Fibroblast of lung (primary cell): ENCODE measurements around the gene ADAMTS10.

Experiments
- CTCF ChIP-seq, 2 donors: IDR thresholded peaks in 1 of 2; conservative IDR thresholded peaks in 1 of 2; 1 replicate in 1 of 2; 2 replicates in 1 of 2; pipeline ENCODE4 v1.5.1; 2011 to 2012; ENCODE audit warnings: low read length in 2 of 2, control low read depth in 1 of 2, inconsistent platforms in 1 of 2, low read depth in 1 of 2, mild to moderate bottlenecking in 1 of 2
- EZH2 ChIP-seq: IDR thresholded peaks from 2 replicates; pipeline ENCODE4 v1.5.1; 2012; ENCODE audit warnings: low read length, control low read depth, mild to moderate bottlenecking; ENCODE audit errors: missing control alignments

GRCh38 chr19:8592231-8593009, 18.1 kb downstream of the ADAMTS10 start:
- no peak for TF ChIP-seq CTCF (conservative IDR thresholded peaks at IDR 0.05 in 1 of 2, IDR thresholded peaks at IDR 0.05 in 1 of 2; ENCODE audit: low read depth in 1 of 2, low read length in 2 of 2)
- no peak for TF ChIP-seq EZH2
